Gastroesophageal sphincter (tissue), 3 donors: Measurements from ENCODE around the gene FZD7.

Experiments
- CTCF ChIP-seq, 4 experiments: fragments of 200-600 bp in 2 of 4; fragments of 450-650 bp in 2 of 4; sonication (generic) in 1 of 4; IDR thresholded peaks; one replicate each; pipeline ENCODE4 v1.5.1; 2017 to 2019; ENCODE audit warnings: antibody characterized with exemption in 4 of 4, mild to moderate bottlenecking in 2 of 4, moderate library complexity in 2 of 4
- EP300 ChIP-seq: sonication (generic); formaldehyde crosslinking; IDR thresholded peaks from one replicate; pipeline ENCODE4 v1.6.1; 2017; ENCODE audit warnings: antibody characterized with exemption, mild to moderate bottlenecking
- POLR2A ChIP-seq, 2 donors: fragments of 450-650 bp; IDR thresholded peaks; one replicate each; pipeline ENCODE4 v1.6.1; 2017; ENCODE audit warnings: antibody characterized with exemption in 2 of 2, mild to moderate bottlenecking in 2 of 2, moderate library complexity in 1 of 2

DNA sequence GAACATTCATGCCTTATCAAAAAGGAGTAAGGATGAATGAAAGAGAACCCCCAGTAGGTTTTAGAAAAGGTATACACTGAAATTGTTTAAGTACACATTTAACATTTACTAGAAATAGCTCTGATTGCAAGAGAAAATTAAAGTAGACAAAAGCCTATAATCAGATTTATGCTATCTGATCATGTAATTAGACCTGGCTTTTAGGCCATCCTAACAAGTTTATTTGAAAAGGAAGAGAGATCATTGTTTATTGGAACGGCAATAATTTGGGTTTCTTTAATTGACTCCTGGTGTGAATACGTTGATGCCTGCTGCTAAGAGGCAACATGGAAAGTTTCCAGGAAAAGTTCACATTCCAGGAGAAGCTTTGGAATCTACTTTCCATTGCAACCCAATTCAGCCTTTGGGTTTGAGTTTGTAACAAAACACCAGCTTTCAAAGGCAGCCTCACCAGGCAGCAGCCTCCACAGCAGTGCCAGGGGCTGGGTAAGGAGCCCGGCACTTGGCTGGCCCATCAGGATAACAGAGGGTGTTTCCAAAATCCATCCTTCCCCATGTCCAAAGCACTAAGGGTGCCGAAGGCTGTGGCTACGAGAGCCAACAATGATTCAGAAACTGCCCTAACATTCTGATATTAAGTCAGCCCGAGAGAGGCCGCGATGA, 18.0 kb downstream of the FZD7 start:
- no peak for TF ChIP-seq POLR2A (IDR thresholded peaks at IDR 0.05)
- no peak for TF ChIP-seq CTCF (IDR thresholded peaks at IDR 0.05)
- TF ChIP-seq EP300 = no peak
